ENCODE data around the gene DHX15. TPM values are rescaled to one million over a fixed set of nuclear protein-coding genes. Genes with fewer than 3 reads are reported as not detected.

Gene DHX15
- total and polyA plus RNA-seq, 3 donors from 2014 or later: 84.1 to 136 (median 123) TPM

- Histone ChIP-seq H3K4me1 (no peaks in the 10 kb centered on the region), H3K9me3 (no peaks in the 10 kb centered on the region), H3K36me3 (ENCODE audit: low read depth, missing control alignments) (no peaks in the 10 kb centered on the region), H3K4me3 (no peak overlapping the region), H3K27ac (no peak overlapping the region), H3K27me3 (no peaks in the 10 kb centered on the region)
- intact Hi-C loops (cut with DNase I; ENCODE audit: low total_unique reads): no loop called here
- TF ChIP-seq POLR2A (IDR thresholded peaks at IDR 0.05) (no peak), CTCF (IDR thresholded peaks at IDR 0.05) (no peak)
- no peak for DNase-seq
- WGBS, 2 donors: 93 to 96% methylated on average over 17 of the region's 17 CpGs
Measured at GRCh38 chr4:24576276-24576675, 8.1 kb downstream of the DHX15 start.

GRCh38 chr4:24574236-24574635 lies 10.1 kb downstream of the DHX15 start:
- no peaks in the 10 kb centered on the region for H3K4me1 ChIP-seq
- no peaks in the 10 kb centered on the region for H3K36me3 ChIP-seq (ENCODE audit: low read depth, missing control alignments)
- no peak overlapping the region for H3K27ac ChIP-seq
- no peak for DNase-seq
- H3K27me3 ChIP-seq: no peaks in the 10 kb centered on the region
- intact Hi-C loops (cut with DNase I; ENCODE audit: low total_unique reads): no loop called here
- no peak overlapping the region for H3K4me3 ChIP-seq
- H3K9me3 ChIP-seq: no peaks in the 10 kb centered on the region
- no peak for TF ChIP-seq CTCF (IDR thresholded peaks at IDR 0.05)
- no peak for TF ChIP-seq POLR2A (IDR thresholded peaks at IDR 0.05)

- DNase-seq: no peak
- WGBS, 2 donors: 50% methylated on average over 2 of the region's 2 CpGs
- Histone ChIP-seq H3K27ac (no peak overlapping the region), H3K4me1 (no peaks in the 10 kb centered on the region), H3K4me3 (no peak overlapping the region), H3K9me3 (no peaks in the 10 kb centered on the region), H3K36me3 (ENCODE audit: low read depth, missing control alignments) (no peaks in the 10 kb centered on the region), H3K27me3 (no peaks in the 10 kb centered on the region)
- no peak for TF ChIP-seq CTCF (IDR thresholded peaks at IDR 0.05)
- no peak for TF ChIP-seq POLR2A (IDR thresholded peaks at IDR 0.05)
- intact Hi-C loops (cut with DNase I; ENCODE audit: low total_unique reads): no loop called here
Measured at GRCh38 chr4:24573582-24573981, 10.8 kb downstream of the DHX15 start.

GRCh38 chr4:24570574-24571236 lies 13.6 kb downstream of the DHX15 start:
- DNase-seq: no peak
- Histone ChIP-seq H3K9me3 (no peaks in the 10 kb centered on the region), H3K4me3 (no peak overlapping the region), H3K36me3 (ENCODE audit: low read depth, missing control alignments) (no peaks in the 10 kb centered on the region), H3K27me3 (no peaks in the 10 kb centered on the region), H3K27ac (no peak overlapping the region), H3K4me1 (no peaks in the 10 kb centered on the region)
- WGBS, 2 donors: 76 to 82% methylated on average over 5 of the region's 5 CpGs
- TF ChIP-seq CTCF (IDR thresholded peaks at IDR 0.05): no peak
- TF ChIP-seq POLR2A (IDR thresholded peaks at IDR 0.05): no peak
- intact Hi-C loops (cut with DNase I; ENCODE audit: low total_unique reads): no loop called here

GRCh38 chr4:24570172-24570571 lies 14.2 kb downstream of the DHX15 start:
- 57 to 85% methylated on average over 1 of the region's 1 CpG for WGBS, 2 donors
- no peak for DNase-seq
- TF ChIP-seq POLR2A (IDR thresholded peaks at IDR 0.05): no peak
- TF ChIP-seq CTCF (IDR thresholded peaks at IDR 0.05): no peak
- Histone ChIP-seq H3K36me3 (ENCODE audit: low read depth, missing control alignments) (no peaks in the 10 kb centered on the region), H3K4me1 (no peaks in the 10 kb centered on the region), H3K9me3 (no peaks in the 10 kb centered on the region), H3K4me3 (no peak overlapping the region), H3K27ac (no peak overlapping the region), H3K27me3 (no peaks in the 10 kb centered on the region)
- intact Hi-C loops (cut with DNase I; ENCODE audit: low total_unique reads): no loop called here

Data from testis (tissue), 3 donors.